WTC11 (cell line): ENCODE data around the gene CD40. TPM values are rescaled to one million over a fixed set of nuclear protein-coding genes. Genes with fewer than 3 reads are reported as not detected.
A peak's percentile ranks its signal among the peaks of the same experiment; 100 is the strongest.

ENCODE experiments used
- ATAC-seq: fragments of 200-7000 bp; cut with Tn5 transposase; 2 replicates; pipeline ENCODE4 v1.10.0; 2021; ENCODE audit warnings: mild to moderate bottlenecking, moderate library complexity
- CTCF ChIA-PET: fragments of 300-600 bp; sonication (Branson Sonifier 250); formaldehyde crosslinking; loops from one replicate; lab custom pipeline; 2021; ENCODE audit warnings: antibody characterized with exemption; lab: Charles Lee
- POLR2A ChIA-PET: fragments of 350-600 bp; sonication (Branson Sonifier 250); formaldehyde crosslinking; loops from one replicate; lab custom pipeline; 2021; ENCODE audit warnings: antibody characterized with exemption; lab: Charles Lee
- DNase-seq: peaks from one replicate; pipeline ENCODE4 v3.0.0; 2021; ENCODE audit warnings: low spot score
- H3K27ac Mint-ChIP-seq: 2 replicates; pipeline ENCODE4 v1.8.0; 2021; ENCODE audit warnings: mixed read lengths
- H3K27me3 Mint-ChIP-seq: 2 replicates; pipeline ENCODE4 v1.8.0; 2021; ENCODE audit warnings: low read depth, mild to moderate bottlenecking, moderate library complexity, mixed read lengths
- H3K36me3 Mint-ChIP-seq: 2 replicates; pipeline ENCODE4 v1.8.0; 2021; ENCODE audit warnings: mixed read lengths
- H3K4me1 Mint-ChIP-seq: 2 replicates; pipeline ENCODE4 v1.8.0; 2022; ENCODE audit warnings: mixed read lengths
- H3K4me3 Mint-ChIP-seq: 2 replicates; pipeline ENCODE4 v1.8.0; 2021; ENCODE audit warnings: mild to moderate bottlenecking, moderate library complexity, mixed read lengths
- H3K9me3 Mint-ChIP-seq: 2 replicates; pipeline ENCODE4 v1.8.0; 2021; ENCODE audit warnings: mixed read lengths
- ATF2 ChIP-seq: sonication (generic); formaldehyde crosslinking; IDR thresholded peaks from 2 replicates; pipeline ENCODE4 v1.8.1; 2022; ENCODE audit warnings: low read depth, missing genetic modification reagents, borderline replicate concordance
- ATF3 ChIP-seq: sonication (generic); formaldehyde crosslinking; conservative IDR thresholded peaks from 2 replicates; pipeline ENCODE4 v1.8.1; 2022; ENCODE audit warnings: mild to moderate bottlenecking, missing genetic modification reagents
- CREB1 ChIP-seq: sonication (generic); formaldehyde crosslinking; IDR thresholded peaks from 2 replicates; pipeline ENCODE4 v1.8.0; 2023; ENCODE audit warnings: mild to moderate bottlenecking, missing genetic modification reagents
- E2F4 ChIP-seq: sonication (generic); formaldehyde crosslinking; IDR thresholded peaks from 2 replicates; pipeline ENCODE4 v1.8.1; 2022; ENCODE audit warnings: low read depth, mild to moderate bottlenecking, moderate library complexity, missing genetic modification reagents, borderline replicate concordance
- EMX1 ChIP-seq: fragments of 250-450 bp; sonication (Bioruptor Pico); IDR thresholded peaks from 2 replicates; pipeline ENCODE4 v1.8.0; 2021; ENCODE audit warnings: mild to moderate bottlenecking
- HMGA2 ChIP-seq: fragments of 250-450 bp; sonication (Bioruptor Pico); IDR thresholded peaks from 2 replicates; pipeline ENCODE4 v1.4.0; 2021; ENCODE audit warnings: mild to moderate bottlenecking, moderate library complexity
- KAT7 ChIP-seq: sonication (generic); formaldehyde crosslinking; IDR thresholded peaks from 2 replicates; pipeline ENCODE4 v1.8.1; 2023; ENCODE audit warnings: missing genetic modification reagents, mild to moderate bottlenecking, borderline replicate concordance
- NFE2L1 ChIP-seq: sonication (generic); formaldehyde crosslinking; IDR thresholded peaks from 2 replicates; pipeline ENCODE4 v1.8.1; 2023; ENCODE audit warnings: missing genetic modification reagents
- NR3C1 ChIP-seq: sonication (generic); formaldehyde crosslinking; conservative IDR thresholded peaks from 2 replicates; pipeline ENCODE4 v1.8.1; 2023; ENCODE audit warnings: low read depth, mild to moderate bottlenecking, missing genetic modification reagents
- SMAD4 ChIP-seq: sonication (generic); formaldehyde crosslinking; IDR thresholded peaks from 2 replicates; pipeline ENCODE4 v1.8.0; 2022; ENCODE audit warnings: mild to moderate bottlenecking, missing genetic modification reagents
- TEAD1 ChIP-seq: sonication (generic); formaldehyde crosslinking; IDR thresholded peaks from 2 replicates; pipeline ENCODE4 v1.8.0; 2022; ENCODE audit warnings: mild to moderate bottlenecking, missing genetic modification reagents
- ZNF219 ChIP-seq: sonication (generic); formaldehyde crosslinking; IDR thresholded peaks from 2 replicates; pipeline ENCODE4 v1.8.0; 2023; ENCODE audit warnings: missing genetic modification reagents, mild to moderate bottlenecking, borderline replicate concordance
- ZNF425 ChIP-seq: fragments of 250-450 bp; sonication (Bioruptor Pico); conservative IDR thresholded peaks from 2 replicates; pipeline ENCODE4 v1.9.0; 2021; ENCODE audit warnings: mild to moderate bottlenecking
- total RNA-seq: library from RNA; stranded (reverse); gene quantifications from 3 replicates; pipeline ENCODE4 v1.2.3, GENCODE V29; 2021
- TF ChIP-seq, protein P1 (sequence below): fragments of 250-450 bp; sonication (Bioruptor Pico); IDR thresholded peaks from 2 replicates; pipeline ENCODE4 v2.1.2; 2022; ENCODE audit warnings: mild to moderate bottlenecking, moderate library complexity
- TF ChIP-seq, protein P2 (sequence below): sonication (generic); formaldehyde crosslinking; IDR thresholded peaks from 2 replicates; pipeline ENCODE4 v1.8.0; 2022; ENCODE audit warnings: mild to moderate bottlenecking, missing genetic modification reagents
- TF ChIP-seq, protein P3 (sequence below): fragments of 250-450 bp; sonication (Bioruptor Pico); IDR thresholded peaks from 2 replicates; pipeline ENCODE4 v1.9.0; 2021; ENCODE audit warnings: moderate library complexity, mild to moderate bottlenecking, inconsistent platforms, borderline replicate concordance

Gene CD40
- total RNA-seq, 1 experiment from 2014 or later = 14.8 TPM

GRCh38 chr20:46111836-46112212 lies 6.3 kb upstream of the CD40 start:
- TF ChIP-seq NFE2L1 (no peak), ATF3 (CRISPR knock-in tag) (no peak), E2F4 (no peak), ATF2 (CRISPR knock-in tag) (no peak), HMGA2 (CRISPR knock-in tag) (no peak), NR3C1 (CRISPR knock-in tag) (no peak), EMX1 (CRISPR knock-in tag) (no peak), SMAD4 (no peak), ZNF425 (CRISPR knock-in tag) (no peak), TEAD1 (CRISPR knock-in tag) (no peak), CREB1 (CRISPR knock-in tag) (no peak), KAT7 (CRISPR knock-in tag) (no peak)
- TF ChIP-seq, protein P1, sequence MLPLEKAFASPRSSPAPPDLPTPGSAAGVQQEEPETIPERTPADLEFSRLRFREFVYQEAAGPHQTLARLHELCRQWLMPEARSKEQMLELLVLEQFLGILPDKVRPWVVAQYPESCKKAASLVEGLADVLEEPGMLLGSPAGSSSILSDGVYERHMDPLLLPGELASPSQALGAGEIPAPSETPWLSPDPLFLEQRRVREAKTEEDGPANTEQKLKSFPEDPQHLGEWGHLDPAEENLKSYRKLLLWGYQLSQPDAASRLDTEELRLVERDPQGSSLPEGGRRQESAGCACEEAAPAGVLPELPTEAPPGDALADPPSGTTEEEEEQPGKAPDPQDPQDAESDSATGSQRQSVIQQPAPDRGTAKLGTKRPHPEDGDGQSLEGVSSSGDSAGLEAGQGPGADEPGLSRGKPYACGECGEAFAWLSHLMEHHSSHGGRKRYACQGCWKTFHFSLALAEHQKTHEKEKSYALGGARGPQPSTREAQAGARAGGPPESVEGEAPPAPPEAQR (CRISPR knock-in tag) = no peak
- TF ChIP-seq, protein P2, sequence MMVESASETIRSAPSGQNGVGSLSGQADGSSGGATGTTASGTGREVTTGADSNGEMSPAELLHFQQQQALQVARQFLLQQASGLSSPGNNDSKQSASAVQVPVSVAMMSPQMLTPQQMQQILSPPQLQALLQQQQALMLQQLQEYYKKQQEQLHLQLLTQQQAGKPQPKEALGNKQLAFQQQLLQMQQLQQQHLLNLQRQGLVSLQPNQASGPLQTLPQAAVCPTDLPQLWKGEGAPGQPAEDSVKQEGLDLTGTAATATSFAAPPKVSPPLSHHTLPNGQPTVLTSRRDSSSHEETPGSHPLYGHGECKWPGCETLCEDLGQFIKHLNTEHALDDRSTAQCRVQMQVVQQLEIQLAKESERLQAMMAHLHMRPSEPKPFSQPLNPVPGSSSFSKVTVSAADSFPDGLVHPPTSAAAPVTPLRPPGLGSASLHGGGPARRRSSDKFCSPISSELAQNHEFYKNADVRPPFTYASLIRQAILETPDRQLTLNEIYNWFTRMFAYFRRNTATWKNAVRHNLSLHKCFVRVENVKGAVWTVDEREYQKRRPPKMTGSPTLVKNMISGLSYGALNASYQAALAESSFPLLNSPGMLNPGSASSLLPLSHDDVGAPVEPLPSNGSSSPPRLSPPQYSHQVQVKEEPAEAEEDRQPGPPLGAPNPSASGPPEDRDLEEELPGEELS (CRISPR knock-in tag) = no peak
- TF ChIP-seq, all 79 proteins: peak for 0
- ChIA-PET POLR2A (no interaction called here), CTCF (interaction anchor here (1.4 kb wide), 1 partner anchor 98 kb away, joined by 4 read pairs; no protein-coding TSS in a partner anchor)
- Mint-ChIP-seq H3K27me3 (peaks cover 56% of the 10 kb centered on the region), H3K27ac (no peak overlapping the region), H3K9me3 (no peaks in the 10 kb centered on the region), H3K36me3 (no peaks in the 10 kb centered on the region), H3K4me3 (no peak overlapping the region), H3K4me1 (no peaks in the 10 kb centered on the region)
- no peak for DNase-seq
- ATAC-seq = no peak

DNA sequence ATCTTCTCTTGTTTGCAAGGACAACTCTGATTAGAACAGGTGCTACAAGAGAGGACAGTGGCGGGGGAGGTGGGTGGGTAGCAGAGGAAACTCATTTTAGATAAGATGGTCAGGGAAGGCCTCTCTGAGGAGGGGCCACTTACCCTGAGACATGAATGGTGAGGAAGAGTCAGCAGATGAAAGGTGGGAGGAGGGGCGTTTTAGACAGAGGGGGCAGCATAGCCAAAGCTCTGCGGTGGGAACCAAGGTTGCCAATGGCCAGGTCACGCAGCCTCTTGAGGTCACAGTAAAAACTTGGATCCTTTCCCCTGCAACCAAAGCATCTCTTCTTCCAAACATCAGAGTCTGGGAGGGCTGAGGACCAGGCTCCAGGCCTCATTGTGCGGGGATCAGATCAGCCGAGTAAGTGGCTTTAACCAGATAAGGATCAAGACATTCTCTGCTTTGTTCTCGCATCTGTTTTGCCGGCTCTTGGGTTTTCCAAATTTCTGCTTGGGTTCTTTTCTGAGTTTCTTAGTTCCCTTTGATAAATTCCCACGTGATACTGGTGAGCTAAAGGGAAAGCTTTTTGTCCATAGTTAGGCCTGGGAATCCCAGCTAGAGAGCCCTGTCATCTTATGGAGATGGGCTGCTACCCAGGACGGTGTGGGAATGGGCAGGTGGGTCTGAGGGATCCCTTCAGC lies 5.5 kb upstream of the CD40 start:
- Mint-ChIP-seq H3K27me3 (peaks cover 62% of the 10 kb centered on the region), H3K27ac (no peak overlapping the region), H3K4me1 (no peaks in the 10 kb centered on the region), H3K9me3 (no peaks in the 10 kb centered on the region), H3K4me3 (no peak overlapping the region), H3K36me3 (no peaks in the 10 kb centered on the region)
- ChIA-PET CTCF (interaction anchor here (1.4 kb wide), 1 partner anchor 99 kb away, joined by 4 read pairs; no protein-coding TSS in a partner anchor), POLR2A (no interaction called here)
- ATAC-seq = peak; percentile 56
- no peak for DNase-seq
- TF ChIP-seq, protein P3, sequence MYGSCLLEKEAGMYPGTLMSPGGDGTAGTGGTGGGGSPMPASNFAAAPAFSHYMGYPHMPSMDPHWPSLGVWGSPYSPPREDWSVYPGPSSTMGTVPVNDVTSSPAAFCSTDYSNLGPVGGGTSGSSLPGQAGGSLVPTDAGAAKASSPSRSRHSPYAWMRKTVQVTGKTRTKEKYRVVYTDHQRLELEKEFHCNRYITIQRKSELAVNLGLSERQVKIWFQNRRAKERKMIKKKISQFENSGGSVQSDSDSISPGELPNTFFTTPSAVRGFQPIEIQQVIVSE (CRISPR knock-in tag) = no peak
- TF ChIP-seq ZNF219 = no peak
